GM21529 (cell line): ENCODE results near the gene PDZRN3.

Experiments
- ATAC-seq: cut with Tn5 transposase; IDR thresholded peaks from one replicate; pipeline ENCODE4 v1.9.1; 2021; ENCODE audit not compliant: unreplicated experiment

Gene PDZRN3

GRCh38 chr3:73559749-73560148 lies 65.0 kb downstream of the PDZRN3 start:
- no peak for ATAC-seq

- no peak for ATAC-seq
These were observed 66.0 kb downstream of the PDZRN3 start for GRCh38 chr3:73558727-73559075.

DNA sequence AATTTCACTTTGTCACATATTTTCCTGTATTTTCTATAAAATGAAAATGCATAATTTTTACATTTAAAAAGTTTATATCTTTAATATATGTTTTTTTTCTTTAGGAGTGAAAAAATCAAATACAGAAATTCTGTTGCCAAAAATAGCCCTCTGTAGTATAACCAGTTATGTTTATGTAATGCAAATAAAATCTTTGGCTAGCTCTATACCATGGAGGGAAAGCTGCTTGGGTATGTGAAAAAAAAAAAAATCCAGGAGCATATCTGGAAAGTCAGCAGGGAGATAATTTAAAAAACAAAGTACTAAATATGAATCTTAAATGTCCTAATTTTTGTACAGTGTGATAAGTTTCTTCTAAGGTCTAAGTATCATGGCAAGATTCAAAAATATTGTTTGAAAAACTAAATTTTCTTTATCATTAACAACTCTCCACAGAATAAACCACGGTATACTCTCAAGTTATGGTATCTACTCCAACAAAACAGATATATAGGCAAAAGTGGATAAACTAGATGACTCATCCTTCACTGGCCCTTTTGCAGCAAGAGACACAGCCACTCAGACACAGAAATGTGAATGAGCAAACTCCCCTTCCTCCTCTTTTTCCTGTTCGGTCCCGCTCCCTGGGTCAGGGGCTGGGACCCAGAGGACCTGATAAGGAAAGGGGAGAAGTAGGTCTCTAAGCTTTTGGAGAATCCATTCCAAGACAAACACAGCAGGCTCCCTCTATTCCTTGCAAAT lies 66.6 kb downstream of the PDZRN3 start:
- ATAC-seq = no peak

DNA sequence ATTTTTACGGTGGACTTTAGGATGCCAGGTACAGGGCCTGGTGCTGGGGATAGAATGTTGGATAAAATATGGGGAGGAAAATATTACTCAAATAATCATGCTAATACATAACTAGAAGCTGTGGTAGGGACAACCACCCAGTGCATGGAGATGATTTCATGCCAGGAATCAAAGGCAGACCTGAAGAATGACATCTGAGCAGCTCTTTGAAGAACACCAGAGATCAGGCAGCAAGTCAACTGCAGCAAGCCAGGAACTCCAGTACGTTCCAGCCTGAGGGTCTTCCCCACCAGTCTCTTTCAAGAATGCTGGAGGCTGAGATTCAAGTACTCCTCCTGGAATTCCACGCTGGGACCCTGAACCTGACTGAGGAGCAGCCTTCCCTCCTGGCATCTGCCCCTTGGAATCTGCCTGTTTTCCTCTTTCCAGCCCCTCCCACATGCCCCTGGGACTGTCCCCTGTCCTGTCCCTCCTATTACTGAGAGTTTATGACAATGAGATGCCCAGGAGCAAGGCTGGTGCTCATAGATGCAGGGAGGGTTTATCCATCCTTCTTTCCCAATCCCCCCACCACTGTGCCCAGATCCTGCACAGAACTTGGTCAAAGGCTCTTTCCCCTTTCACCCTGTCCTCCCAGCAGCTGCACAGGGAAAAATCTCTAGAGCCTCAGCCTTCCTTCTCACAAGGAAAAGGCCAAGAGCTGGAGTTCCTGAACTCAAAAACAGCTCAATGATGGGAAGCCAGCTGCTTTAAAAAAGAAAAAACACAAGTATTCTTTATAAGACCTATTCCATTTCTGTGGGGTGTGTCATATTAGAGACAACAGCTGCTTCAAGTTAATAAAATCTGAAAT lies 68.0 kb downstream of the PDZRN3 start:
- ATAC-seq = no peak

GRCh38 chr3:73555076-73555475 lies 69.7 kb downstream of the PDZRN3 start:
- ATAC-seq = no peak

- ATAC-seq = no peak
These were observed 72.0 kb downstream of the PDZRN3 start for GRCh38 chr3:73552700-73553099.

GRCh38 chr3:73550032-73550431 lies 74.7 kb downstream of the PDZRN3 start:
- ATAC-seq = no peak

DNA sequence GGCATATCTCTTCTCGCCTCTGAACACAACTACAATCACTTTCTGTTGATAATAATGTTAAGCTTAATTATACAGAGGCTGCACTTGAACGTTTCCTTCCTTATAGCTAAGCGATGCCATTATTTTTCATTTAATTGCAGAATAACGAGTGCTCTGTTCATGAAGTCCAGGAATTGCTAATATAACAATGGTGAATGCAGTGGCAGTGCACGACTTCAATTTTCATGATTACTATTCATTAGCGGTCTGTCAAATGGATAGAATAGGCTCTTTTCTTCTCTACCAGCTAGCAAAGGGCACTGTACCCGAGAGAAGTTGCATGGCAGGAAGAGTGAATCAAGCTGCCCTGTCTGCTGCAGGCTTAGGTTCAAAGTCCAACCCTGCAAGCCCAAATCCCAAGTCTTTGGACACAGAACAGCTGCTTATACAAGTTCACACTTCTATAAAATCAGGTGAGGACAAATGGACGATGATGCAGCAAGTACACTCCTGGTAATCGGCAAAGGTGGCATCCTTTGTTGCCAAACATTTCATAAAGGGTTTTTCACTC lies 75.6 kb downstream of the PDZRN3 start:
- no peak for ATAC-seq

DNA sequence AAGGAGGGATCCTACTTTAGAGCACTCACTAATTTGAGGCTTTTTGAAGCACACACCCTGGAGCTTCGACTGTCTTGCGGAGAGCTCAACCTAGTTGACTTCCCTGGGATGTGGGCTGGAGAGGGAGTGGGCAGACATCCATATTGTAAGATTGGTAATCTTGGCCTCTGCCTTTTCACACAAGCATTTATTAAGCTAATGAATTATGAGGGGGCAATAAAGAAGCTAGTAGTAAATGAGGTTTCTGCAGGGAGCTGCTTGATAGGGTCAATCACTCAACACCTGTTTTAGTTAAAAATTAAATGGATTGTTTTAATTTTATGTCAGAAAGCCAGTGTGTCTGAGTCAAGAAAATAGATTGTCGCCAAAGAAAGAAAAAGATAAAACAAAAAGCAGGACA lies 76.3 kb downstream of the PDZRN3 start:
- ATAC-seq = no peak

DNA sequence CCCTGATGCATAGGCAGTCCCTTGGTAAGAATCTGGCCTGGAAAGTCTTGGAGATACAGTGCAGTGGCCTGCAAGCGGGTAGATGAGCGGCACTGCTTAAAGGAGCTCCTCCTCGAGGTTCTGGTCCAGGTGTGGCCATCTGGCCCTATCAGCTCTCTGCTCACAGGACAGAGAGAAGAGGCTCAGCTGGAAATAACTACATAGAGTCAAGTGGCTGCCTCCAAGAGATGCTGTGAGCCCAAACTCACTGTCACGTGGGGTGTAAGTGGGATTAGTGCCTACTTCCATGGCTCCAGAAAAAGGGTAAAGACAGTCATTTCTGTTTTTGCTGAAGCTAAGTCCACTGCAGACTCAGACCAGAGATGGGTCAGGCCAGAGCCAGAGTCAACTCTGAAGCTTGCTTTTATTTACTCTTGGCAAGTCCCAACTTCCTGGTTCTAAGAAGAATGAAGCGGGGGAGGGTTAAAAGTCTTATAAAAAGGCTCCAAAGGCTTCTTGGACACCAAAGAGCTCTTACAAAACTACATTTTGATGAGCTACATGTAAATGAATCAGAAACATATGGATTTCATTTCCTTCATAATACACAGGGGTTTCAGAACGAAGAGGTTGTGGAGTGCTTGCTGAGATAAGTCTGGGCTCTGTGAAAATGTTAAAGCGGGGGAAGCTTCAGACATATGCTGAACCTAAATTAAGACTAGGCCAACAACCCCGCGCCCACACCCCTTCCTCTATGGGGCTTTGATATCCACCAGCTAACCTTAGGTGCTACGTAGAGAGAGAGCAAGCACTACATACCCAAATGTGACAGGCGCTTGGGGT lies 77.1 kb downstream of the PDZRN3 start:
- ATAC-seq = no peak

GRCh38 chr3:73546961-73547360 lies 77.8 kb downstream of the PDZRN3 start:
- no peak for ATAC-seq

DNA sequence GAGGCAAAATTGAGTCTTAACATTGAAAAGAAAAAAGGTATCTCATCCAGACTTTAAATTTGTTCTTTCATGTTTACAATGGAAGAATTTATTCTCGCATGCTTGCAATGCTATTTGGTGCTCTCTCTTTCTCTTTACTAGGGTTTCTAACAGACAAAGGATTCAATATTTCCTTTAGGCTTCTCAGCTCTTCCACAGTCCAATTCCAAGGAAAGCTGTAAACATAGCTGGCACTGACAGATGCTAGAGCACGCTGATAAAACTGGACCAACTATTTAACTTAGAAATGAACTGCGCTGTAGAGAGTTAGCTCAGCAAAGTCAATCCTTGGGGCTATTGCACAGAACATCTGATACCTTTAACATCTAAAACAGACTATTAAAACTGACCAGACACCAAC lies 81.3 kb downstream of the PDZRN3 start:
- no peak for ATAC-seq

GRCh38 chr3:73542136-73542535 lies 82.6 kb downstream of the PDZRN3 start:
- no peak for ATAC-seq

- ATAC-seq = no peak
These were observed 83.6 kb downstream of the PDZRN3 start for GRCh38 chr3:73540969-73541740.

GRCh38 chr3:73538486-73538885 lies 86.3 kb downstream of the PDZRN3 start:
- ATAC-seq = no peak

- no peak for ATAC-seq
These were observed 87.8 kb downstream of the PDZRN3 start for GRCh38 chr3:73536952-73537351.

- ATAC-seq = no peak
These were observed 88.3 kb downstream of the PDZRN3 start for GRCh38 chr3:73536336-73536895.

GRCh38 chr3:73535931-73536330 lies 88.8 kb downstream of the PDZRN3 start:
- ATAC-seq = no peak

DNA sequence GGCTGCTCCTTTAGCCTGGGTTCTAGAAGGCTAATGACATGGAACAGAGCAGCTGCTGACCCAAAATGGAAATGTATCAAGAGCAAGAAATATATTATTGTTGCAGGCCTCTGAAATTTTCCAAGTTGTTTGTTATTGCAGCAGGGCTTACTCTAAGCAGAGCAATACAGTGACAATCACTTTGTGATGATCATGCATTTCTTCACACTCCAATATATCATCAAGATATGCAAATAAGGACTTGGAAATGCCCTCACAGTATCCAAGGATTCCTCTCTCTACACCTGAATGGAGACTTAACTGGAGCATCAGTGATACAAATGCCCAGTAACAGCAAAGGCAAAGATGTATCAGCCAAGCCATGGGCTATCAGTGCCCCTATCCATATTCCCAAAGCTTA lies 89.6 kb downstream of the PDZRN3 start:
- no peak for ATAC-seq

GRCh38 chr3:73530022-73530396 lies 94.7 kb downstream of the PDZRN3 start:
- ATAC-seq = no peak
